ENCODE measurements around the gene S1PR5. TPM values are rescaled to one million over a fixed set of nuclear protein-coding genes. Genes with fewer than 3 reads are reported as not detected.
"Not testable (repeated sequence)": the region's sequence is repeated elsewhere in the genome, so short reads cannot be mapped to it uniquely, and the experiment has no call there.

The S1PR5 gene
- total RNA-seq, 1 donor from 2014 or later: 6.7 TPM

DNA sequence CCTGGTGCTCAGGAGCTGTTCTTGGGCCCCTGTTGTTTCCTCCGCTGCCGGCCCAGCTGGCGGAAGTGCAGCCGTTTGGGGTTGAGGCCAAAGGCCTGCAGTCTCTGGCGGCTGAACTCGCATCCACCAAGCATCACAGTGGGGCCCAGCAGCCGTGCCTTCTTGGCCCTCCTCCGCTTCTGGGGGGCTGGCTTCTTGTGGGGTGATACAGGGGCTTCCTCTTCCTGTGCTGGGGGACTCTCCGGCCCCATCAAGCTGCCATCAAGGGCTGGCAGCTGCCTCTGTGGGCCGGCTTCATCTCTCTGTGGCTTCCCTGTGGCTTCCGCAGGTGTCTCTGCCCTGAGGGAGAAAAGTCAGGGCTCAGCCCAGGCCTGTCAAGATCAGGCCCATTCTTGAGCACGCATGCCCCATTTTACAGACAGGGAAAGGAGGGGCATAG lies 36.7 kb upstream of the S1PR5 start:
- Mint-ChIP-seq H3K27ac (ENCODE audit: unreplicated experiment) (no peak overlapping the region), H3K27me3 (ENCODE audit: low read depth) (no peaks in the 10 kb centered on the region), H3K9me3 (ENCODE audit: low read depth) (no peaks in the 10 kb centered on the region), H3K4me3 (ENCODE audit: unreplicated experiment) (no peak overlapping the region), H3K36me3 (ENCODE audit: low read depth) (peaks cover 23% of the 10 kb centered on the region), H3K4me1 (ENCODE audit: low read depth) (no peaks in the 10 kb centered on the region)
- no peak for DNase-seq (ENCODE audit: low spot score)
- TF ChIP-seq, protein P1, sequence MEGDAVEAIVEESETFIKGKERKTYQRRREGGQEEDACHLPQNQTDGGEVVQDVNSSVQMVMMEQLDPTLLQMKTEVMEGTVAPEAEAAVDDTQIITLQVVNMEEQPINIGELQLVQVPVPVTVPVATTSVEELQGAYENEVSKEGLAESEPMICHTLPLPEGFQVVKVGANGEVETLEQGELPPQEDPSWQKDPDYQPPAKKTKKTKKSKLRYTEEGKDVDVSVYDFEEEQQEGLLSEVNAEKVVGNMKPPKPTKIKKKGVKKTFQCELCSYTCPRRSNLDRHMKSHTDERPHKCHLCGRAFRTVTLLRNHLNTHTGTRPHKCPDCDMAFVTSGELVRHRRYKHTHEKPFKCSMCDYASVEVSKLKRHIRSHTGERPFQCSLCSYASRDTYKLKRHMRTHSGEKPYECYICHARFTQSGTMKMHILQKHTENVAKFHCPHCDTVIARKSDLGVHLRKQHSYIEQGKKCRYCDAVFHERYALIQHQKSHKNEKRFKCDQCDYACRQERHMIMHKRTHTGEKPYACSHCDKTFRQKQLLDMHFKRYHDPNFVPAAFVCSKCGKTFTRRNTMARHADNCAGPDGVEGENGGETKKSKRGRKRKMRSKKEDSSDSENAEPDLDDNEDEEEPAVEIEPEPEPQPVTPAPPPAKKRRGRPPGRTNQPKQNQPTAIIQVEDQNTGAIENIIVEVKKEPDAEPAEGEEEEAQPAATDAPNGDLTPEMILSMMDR (IDR thresholded peaks at IDR 0.05): no peak

DNA sequence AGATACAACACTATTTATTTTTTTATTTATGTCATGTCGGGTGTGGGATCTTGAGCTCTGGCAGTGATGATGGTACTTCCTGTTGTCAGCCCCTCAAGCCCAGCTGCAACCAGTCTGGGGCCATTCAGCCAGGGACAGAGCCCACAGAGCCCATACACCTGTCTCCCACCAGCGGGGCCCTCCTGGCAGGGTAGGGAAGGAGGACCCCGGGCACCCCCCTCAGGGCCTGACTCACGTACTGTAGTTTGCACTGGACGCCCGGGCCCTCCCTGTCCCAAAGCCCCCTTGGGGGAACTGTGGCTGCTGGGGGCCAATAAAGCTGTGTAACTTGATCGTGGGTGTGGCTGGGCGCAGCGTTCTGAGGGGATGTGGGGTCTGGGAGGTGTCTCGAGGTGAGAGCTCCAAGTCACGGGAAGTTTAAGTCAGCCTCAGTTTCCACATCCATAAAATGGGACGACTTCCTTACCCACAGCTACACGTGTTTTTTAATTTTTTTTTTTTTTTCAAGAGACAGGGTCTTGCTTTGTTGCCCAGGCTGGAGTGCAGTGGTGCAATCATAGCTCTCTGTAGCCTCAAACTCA lies 35.9 kb upstream of the S1PR5 start:
- Mint-ChIP-seq H3K4me3 (ENCODE audit: unreplicated experiment) (no peak overlapping the region), H3K27me3 (ENCODE audit: low read depth) (no peaks in the 10 kb centered on the region), H3K36me3 (ENCODE audit: low read depth) (peaks cover 25% of the 10 kb centered on the region), H3K4me1 (ENCODE audit: low read depth) (no peaks in the 10 kb centered on the region), H3K9me3 (ENCODE audit: low read depth) (no peaks in the 10 kb centered on the region), H3K27ac (ENCODE audit: unreplicated experiment) (no peak overlapping the region)
- DNase-seq (ENCODE audit: low spot score): no peak
- TF ChIP-seq, protein P1 (IDR thresholded peaks at IDR 0.05): no peak

DNA sequence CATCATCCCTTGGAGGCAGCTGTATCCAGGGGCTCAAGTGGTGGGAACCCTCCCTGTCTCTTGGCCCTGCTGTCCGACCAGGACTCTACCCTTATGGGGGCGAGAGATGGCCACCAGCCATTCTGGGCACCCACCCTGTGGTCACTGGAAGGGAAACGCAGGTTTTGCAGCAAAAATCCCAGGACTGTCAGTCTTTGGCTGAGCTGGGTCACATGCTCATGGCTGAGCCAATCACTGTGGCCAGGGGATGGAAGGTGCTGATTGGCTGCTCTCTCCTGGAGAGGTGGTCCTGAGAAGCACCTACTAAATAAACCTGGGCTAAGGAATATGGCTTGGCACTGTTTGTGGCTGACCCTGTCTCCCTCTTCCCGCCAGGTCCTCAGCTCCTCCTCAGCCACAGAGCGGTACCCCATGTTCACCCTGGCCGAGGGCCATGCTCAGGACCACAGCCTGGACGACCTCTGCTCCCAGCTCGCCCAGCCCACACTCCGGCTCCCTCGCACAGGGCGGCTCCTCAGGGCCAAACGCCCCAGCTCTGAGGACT lies 35.3 kb upstream of the S1PR5 start:
- H3K4me1 Mint-ChIP-seq (ENCODE audit: low read depth): no peaks in the 10 kb centered on the region
- peaks cover 25% of the 10 kb centered on the region for H3K36me3 Mint-ChIP-seq (ENCODE audit: low read depth)
- no peak overlapping the region for H3K4me3 Mint-ChIP-seq (ENCODE audit: unreplicated experiment)
- DNase-seq (ENCODE audit: low spot score): no peak
- TF ChIP-seq, protein P1 (IDR thresholded peaks at IDR 0.05): no peak
- H3K9me3 Mint-ChIP-seq (ENCODE audit: low read depth): no peaks in the 10 kb centered on the region
- H3K27me3 Mint-ChIP-seq (ENCODE audit: low read depth): no peaks in the 10 kb centered on the region
- H3K27ac Mint-ChIP-seq (ENCODE audit: unreplicated experiment): no peak overlapping the region

DNA sequence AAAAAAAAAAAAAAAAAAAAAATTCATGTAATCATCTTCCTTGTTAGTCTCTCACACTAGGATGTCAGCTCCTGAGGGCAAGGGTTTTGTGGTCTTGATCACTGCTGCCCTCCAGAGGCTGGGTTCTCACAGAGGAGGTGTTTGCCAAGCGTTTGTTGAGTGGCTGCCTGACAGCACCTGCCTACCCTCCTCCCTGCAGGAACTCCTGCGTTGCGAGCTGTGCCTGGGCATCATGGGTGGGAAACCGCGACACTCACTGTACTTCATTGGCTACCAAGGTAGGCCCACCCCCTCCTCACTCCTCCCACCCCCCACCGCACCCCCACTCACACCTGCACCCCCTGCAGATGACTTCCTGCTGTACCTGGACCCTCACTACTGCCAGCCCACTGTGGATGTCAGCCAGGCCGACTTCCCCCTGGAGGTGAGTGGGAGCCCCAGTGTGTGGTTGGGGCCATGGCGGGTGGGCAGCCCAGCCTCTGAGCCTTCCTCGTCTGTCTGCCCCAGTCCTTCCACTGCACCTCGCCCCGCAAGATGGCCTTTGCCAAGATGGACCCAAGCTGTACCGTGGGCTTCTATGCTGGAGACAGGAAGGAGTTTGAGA lies 34.6 kb upstream of the S1PR5 start:
- Mint-ChIP-seq H3K4me3 (ENCODE audit: unreplicated experiment) (no peak overlapping the region), H3K9me3 (ENCODE audit: low read depth) (no peaks in the 10 kb centered on the region), H3K36me3 (ENCODE audit: low read depth) (peaks cover 27% of the 10 kb centered on the region), H3K4me1 (ENCODE audit: low read depth) (no peaks in the 10 kb centered on the region), H3K27me3 (ENCODE audit: low read depth) (no peaks in the 10 kb centered on the region), H3K27ac (ENCODE audit: unreplicated experiment) (no peak overlapping the region)
- TF ChIP-seq, protein P1 (IDR thresholded peaks at IDR 0.05): peak; percentile 57
- DNase-seq (ENCODE audit: low spot score): peak; percentile 92

DNA sequence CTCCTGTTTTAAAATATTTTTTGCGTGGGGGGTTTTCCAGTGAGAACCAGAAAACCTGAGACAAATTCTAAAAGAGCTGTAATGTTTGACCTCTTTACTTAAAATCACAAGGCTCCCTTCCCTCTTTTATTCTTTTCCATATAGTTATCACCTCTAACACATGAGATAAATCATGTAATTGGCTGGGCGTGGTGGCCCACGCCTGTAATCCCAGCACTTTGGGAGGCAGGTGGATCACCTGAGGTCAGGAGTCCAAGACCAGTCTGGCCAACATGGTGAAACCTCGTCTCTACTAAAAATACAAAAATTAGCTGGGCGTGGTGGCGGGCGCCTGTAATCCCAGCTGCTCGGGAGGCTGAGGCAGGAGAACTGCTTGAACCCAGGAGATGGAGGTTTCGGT lies 33.8 kb upstream of the S1PR5 start:
- not testable (repeated sequence) for DNase-seq (ENCODE audit: low spot score); H3K4me3 Mint-ChIP-seq (ENCODE audit: unreplicated experiment); H3K27ac Mint-ChIP-seq (ENCODE audit: unreplicated experiment); H3K4me1 Mint-ChIP-seq (ENCODE audit: low read depth); H3K27me3 Mint-ChIP-seq (ENCODE audit: low read depth); H3K9me3 Mint-ChIP-seq (ENCODE audit: low read depth)
- peaks cover 27% of the 10 kb centered on the region for H3K36me3 Mint-ChIP-seq (ENCODE audit: low read depth)
